Measurements from ENCODE around the gene ACKR3. TPM values are rescaled to one million over a fixed set of nuclear protein-coding genes. Genes with fewer than 3 reads are reported as not detected.

The ACKR3 gene
- total and polyA plus RNA-seq, 10 of the 15 experiments (the other 5 are each of a cell fraction or from before 2014, with no cell fraction given), result 3.0 to 154 (median 6.4) TPM

DNA sequence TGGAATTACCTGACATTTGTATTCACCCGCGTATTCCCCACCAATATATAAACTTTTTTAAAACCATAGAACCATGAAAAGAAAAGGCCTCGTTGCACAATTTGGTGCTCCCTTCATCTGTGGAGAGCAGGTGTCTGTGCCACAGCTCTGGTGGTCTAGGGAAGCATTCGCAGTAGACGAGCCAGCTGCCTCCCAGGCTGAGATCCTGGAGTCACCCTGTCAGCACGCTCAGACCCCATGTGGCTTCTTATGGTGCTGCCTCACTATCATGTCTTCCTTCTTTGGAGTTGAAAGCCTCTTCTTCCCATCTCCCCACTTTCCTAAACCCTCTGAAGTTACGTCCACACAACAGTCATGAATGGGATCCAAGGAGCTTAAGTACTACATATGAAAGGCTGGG lies 38.4 kb upstream of the ACKR3 start (continued):
- TF ChIP-seq, protein P1, sequence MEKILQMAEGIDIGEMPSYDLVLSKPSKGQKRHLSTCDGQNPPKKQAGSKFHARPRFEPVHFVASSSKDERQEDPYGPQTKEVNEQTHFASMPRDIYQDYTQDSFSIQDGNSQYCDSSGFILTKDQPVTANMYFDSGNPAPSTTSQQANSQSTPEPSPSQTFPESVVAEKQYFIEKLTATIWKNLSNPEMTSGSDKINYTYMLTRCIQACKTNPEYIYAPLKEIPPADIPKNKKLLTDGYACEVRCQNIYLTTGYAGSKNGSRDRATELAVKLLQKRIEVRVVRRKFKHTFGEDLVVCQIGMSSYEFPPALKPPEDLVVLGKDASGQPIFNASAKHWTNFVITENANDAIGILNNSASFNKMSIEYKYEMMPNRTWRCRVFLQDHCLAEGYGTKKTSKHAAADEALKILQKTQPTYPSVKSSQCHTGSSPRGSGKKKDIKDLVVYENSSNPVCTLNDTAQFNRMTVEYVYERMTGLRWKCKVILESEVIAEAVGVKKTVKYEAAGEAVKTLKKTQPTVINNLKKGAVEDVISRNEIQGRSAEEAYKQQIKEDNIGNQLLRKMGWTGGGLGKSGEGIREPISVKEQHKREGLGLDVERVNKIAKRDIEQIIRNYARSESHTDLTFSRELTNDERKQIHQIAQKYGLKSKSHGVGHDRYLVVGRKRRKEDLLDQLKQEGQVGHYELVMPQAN (conservative IDR thresholded peaks at IDR 0.05), result no peak
- TF ChIP-seq FOS (IDR thresholded peaks at IDR 0.05; ENCODE audit: borderline replicate concordance, extremely low read depth, insufficient read length) (no peak), ATF7 (IDR thresholded peaks at IDR 0.05; ENCODE audit: low read depth) (no peak), IRF4 (IDR thresholded peaks at IDR 0.05; ENCODE audit: low read depth, low read length) (no peak)

- in situ Hi-C loops (cut with MboI) (no loop called here), intact Hi-C loops (cut with micrococcal nuclease; ENCODE audit: unreplicated experiment) (no loop called here)
- ChIA-PET SMC1A (ENCODE audit: uncharacterized antibody, unreplicated experiment) (interaction anchor here (1.2 to 7.0 kb wide), 4 partner anchors 15 to 27 kb away, joined by 3 to 85 read pairs (median 16); no protein-coding TSS in a partner anchor), CTCF (interaction anchor here (2.9 to 6.4 kb wide), 2 partner anchors 14 to 18 kb away, joined by 10 to 92 read pairs; no protein-coding TSS in a partner anchor), POLR2A (no interaction called here), RAD21 (ENCODE audit: unreplicated experiment) (interaction anchor here (3.2 to 4.2 kb wide), 3 partner anchors 14 to 38 kb away, joined by 10 to 40 read pairs (median 32); partner anchors contain the start of gene ACKR3)
- 0% methylated on average over 1 of the region's 1 CpG for WGBS (ENCODE audit: insufficient coverage, insufficient replicate concordance, low lambda C conversion rate, missing lambda C conversion rate)
- H3K9me3 ChIP-seq (replicated peaks; ENCODE audit: control insufficient read depth, insufficient read depth, low read length), result no peaks in the 10 kb centered on the region
- FAIRE-seq (no peak), DNase-seq (ENCODE audit: low read depth, low spot score) (no peak), ATAC-seq (no peak)
- no peak overlapping the region for H3K4me3 ChIP-seq
- H2AFZ ChIP-seq (ENCODE audit: control insufficient read depth, low read depth, low read length), result no peak overlapping the region
- H3K4me1 ChIP-seq (ENCODE audit: control insufficient read depth, insufficient read depth, low read length), result peaks cover 9% of the 10 kb centered on the region
- H4K20me1 ChIP-seq (ENCODE audit: control insufficient read depth, insufficient read depth), result no peaks in the 10 kb centered on the region
- no peak overlapping the region for H3K4me2 ChIP-seq (ENCODE audit: control insufficient read depth, insufficient read depth)
- H3K36me3 ChIP-seq (ENCODE audit: control insufficient read depth in 2 of 2, insufficient read depth in 2 of 2, low read length in 1 of 2), result no peaks in the 10 kb centered on the region
- peaks cover under 1% of the 10 kb centered on the region for H3K79me2 ChIP-seq (ENCODE audit: control insufficient read depth, insufficient read depth, low read length)
- TF ChIP-seq SPI1 (IDR thresholded peaks at IDR 0.05; ENCODE audit: borderline replicate concordance, insufficient read depth, low read depth, low read length), result no peak
- TF ChIP-seq, protein P2, sequence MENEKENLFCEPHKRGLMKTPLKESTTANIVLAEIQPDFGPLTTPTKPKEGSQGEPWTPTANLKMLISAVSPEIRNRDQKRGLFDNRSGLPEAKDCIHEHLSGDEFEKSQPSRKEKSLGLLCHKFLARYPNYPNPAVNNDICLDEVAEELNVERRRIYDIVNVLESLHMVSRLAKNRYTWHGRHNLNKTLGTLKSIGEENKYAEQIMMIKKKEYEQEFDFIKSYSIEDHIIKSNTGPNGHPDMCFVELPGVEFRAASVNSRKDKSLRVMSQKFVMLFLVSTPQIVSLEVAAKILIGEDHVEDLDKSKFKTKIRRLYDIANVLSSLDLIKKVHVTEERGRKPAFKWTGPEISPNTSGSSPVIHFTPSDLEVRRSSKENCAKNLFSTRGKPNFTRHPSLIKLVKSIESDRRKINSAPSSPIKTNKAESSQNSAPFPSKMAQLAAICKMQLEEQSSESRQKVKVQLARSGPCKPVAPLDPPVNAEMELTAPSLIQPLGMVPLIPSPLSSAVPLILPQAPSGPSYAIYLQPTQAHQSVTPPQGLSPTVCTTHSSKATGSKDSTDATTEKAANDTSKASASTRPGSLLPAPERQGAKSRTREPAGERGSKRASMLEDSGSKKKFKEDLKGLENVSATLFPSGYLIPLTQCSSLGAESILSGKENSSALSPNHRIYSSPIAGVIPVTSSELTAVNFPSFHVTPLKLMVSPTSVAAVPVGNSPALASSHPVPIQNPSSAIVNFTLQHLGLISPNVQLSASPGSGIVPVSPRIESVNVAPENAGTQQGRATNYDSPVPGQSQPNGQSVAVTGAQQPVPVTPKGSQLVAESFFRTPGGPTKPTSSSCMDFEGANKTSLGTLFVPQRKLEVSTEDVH (IDR thresholded peaks at IDR 0.05; ENCODE audit: low read depth, partially characterized antibody), result no peak
- TF ChIP-seq RAD21 (IDR thresholded peaks at IDR 0.05; ENCODE audit: insufficient read depth, low read depth, low read length), result no peak
- TF ChIP-seq STAT3 (IDR thresholded peaks at IDR 0.05; ENCODE audit: low read depth, low read length), result no peak
- TF ChIP-seq MEF2A (IDR thresholded peaks at IDR 0.05; ENCODE audit: insufficient read depth, low read depth, low read length), result no peak
- no peak for TF ChIP-seq HCFC1 (IDR thresholded peaks at IDR 0.05; ENCODE audit: low read length)
- no peak for TF ChIP-seq SMAD5 (IDR thresholded peaks at IDR 0.05; ENCODE audit: low read depth)
- TF ChIP-seq TCF12 (IDR thresholded peaks at IDR 0.05; ENCODE audit: low read depth, low read length), result no peak
- no peak for TF ChIP-seq EED (IDR thresholded peaks at IDR 0.05; ENCODE audit: low read depth)
- no peak for TF ChIP-seq BCL11A (IDR thresholded peaks at IDR 0.05; ENCODE audit: low read depth, low read length)
- no peak for TF ChIP-seq ZNF384 (IDR thresholded peaks at IDR 0.05; ENCODE audit: borderline replicate concordance, low read depth, low read length)
- TF ChIP-seq TCF3 (IDR thresholded peaks at IDR 0.05; ENCODE audit: borderline replicate concordance, insufficient read depth, low read depth, low read length), result no peak
- no peak for TF ChIP-seq MEF2B (IDR thresholded peaks at IDR 0.05; ENCODE audit: partially characterized antibody, poor library complexity, severe bottlenecking)
- no peak overlapping the region for H3K27ac ChIP-seq (ENCODE audit: control insufficient read depth, insufficient read depth)
- H3K9ac ChIP-seq (ENCODE audit: control insufficient read depth, insufficient read depth, low read length), result no peak overlapping the region
- H3K27me3 ChIP-seq (replicated peaks in 1 of 2; ENCODE audit: control insufficient read depth in 2 of 2, insufficient read depth in 2 of 2, low read length in 1 of 2), result no peaks in the 10 kb centered on the region
- BruUV-seq (replicated peaks), result no TSS peak
These were observed 37.6 kb upstream of the ACKR3 start for GRCh38 chr2:236531996-236532395.
